Raji (cell line): Measurements from ENCODE around the gene PLCH2.

Source experiments
- POLR2A ChIP-seq: IDR thresholded peaks from 2 replicates; pipeline ENCODE4 v1.6.1; 2011; ENCODE audit warnings: low read depth, low read length, control low read depth; ENCODE audit not compliant: insufficient read depth

Gene PLCH2

DNA sequence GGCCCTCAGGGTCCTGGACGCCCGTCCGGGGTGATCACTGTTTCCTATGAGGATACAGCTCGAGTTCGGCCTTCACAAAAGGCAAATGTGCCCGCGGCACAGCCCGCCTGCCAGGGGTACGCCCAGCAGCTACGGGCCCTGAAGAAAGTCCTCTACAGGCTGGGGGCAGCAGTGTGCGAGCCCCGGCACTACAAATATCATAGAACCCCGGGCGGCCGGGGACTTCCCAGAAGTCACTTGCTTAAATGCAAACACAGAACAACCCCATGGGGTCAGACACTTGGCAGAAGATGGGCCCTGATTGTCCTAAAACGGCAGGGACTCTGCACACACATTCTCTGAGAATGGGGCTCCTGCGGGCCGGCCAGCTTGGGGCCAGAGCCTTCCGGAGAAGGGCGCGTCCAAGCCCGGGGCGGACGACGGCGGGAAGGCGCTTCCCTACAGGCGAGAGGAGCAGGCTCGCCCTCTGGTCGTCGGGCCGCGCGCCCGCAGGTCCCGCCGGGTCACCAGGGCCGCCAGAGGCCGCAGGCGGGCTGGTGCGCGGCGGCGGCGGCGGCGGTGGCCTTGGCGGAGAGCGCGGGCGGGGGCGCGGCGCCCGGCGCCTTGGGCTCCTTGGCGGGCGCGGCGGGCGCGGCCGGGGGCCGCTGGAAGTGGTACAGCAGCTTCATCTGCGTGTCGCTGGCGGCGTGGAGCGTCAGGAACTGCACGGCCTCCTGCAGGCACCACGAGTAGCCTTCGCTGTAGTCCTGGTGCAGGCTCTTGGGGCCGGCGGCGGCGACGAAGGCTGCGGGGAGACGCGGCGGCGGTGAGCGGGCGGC is 53.1 kb downstream of the PLCH2 start:
- TF ChIP-seq POLR2A, result no peak

- no peak for TF ChIP-seq POLR2A
These were observed 53.9 kb downstream of the PLCH2 start, which contains the start of gene HES5 for GRCh38 chr1:2529784-2530512. TSS of gene HES5 (minus strand) at chr1:2530263. CDS start at chr1:2530164, 99 bp downstream.

- TF ChIP-seq POLR2A, result no peak
These were observed 54.6 kb downstream of the PLCH2 start for GRCh38 chr1:2530513-2531361.

DNA sequence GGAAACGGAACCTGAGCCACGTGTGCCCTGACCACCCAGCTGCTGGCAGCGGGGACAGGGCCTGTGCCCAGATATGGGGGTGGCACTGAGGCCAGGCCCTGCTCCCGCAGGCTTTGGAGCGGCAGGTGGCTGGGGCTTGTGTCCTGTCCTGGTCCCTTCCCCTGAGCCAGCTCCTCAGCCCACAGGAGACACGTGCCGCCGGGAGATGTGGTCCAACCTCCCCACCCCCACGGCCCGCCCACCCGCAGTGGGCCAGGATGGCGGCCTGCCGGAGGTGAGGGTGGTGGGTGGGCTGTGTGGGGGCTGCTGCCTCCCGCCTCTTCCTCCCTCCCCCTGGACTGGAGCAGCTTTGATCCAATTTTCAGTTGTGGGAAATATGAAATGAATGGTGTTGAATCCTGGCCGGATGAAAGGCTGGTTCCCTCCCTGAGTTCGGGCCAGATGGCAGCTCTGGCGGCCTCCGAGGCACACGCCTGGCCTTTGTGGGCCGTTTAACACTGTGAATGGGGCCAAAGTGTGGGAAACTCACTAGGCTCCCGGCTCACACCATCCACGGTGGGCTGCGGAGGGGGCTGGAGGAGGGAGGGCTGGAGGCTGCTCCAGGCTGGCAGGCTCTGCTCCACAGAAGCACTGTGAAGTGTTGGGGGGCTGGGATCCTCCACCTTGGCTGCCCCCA is 56.5 kb downstream of the PLCH2 start:
- TF ChIP-seq POLR2A, result no peak

DNA sequence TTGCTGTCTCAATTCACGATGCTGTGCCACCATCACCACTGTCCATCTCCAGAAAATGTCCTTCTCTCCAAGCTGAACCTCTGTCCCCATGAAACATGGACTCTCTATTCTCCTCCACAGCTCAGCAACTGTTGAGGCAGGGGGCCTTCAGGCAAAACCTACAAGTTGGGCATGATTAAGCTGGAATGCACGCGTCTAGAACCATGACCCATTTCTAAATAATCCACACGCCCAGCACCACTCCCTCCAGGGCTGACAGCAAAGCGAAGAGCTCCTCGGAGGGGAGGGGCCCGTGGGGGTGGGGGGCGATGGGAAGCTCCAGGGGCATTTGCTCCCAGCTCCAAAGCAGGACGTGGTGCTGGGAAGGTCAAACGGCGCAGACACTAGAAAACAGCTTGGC is 57.3 kb downstream of the PLCH2 start:
- TF ChIP-seq POLR2A, result no peak

GRCh38 chr1:2534315-2534686 is 58.2 kb downstream of the PLCH2 start:
- TF ChIP-seq POLR2A, result no peak

- TF ChIP-seq POLR2A, result no peak
These were observed 58.8 kb downstream of the PLCH2 start for GRCh38 chr1:2534687-2535441.

- TF ChIP-seq POLR2A, result no peak
These were observed 59.4 kb downstream of the PLCH2 start for GRCh38 chr1:2535455-2535854.

DNA sequence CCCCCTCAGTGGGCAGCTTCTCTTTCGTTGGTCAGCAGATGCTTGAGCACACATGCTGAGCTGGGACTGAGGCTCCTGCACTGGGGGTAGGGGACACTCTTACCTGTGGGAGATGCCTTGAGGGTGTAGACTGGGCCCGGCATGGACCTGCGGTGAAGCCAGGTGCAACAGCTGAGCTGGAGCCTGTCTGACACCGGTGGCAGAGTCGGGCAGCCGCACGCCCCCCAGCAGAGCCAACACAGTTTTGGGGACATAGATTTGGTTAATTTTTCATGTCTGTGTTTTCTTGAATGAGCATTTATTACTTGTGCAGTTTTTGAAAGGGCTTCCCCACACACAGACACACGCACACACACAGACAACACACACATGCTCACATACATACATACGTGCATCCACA is 59.9 kb downstream of the PLCH2 start:
- no peak for TF ChIP-seq POLR2A

DNA sequence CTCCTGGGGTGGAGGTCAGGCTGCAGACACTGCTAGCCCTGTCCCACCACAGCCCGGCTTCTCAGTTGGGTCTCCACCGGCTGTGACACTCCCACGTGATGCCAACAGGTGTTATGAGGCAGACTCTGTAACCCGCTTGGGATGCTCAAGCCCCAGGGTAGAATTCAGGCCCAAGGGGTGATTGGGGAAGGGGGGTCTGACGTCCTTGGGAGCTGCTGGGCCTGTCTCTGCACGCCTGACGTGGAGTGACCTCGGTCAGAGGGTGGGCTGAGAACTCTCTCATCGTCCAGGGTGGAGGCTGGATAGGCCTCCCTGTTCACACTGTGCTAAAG is 61.7 kb downstream of the PLCH2 start:
- TF ChIP-seq POLR2A, result no peak

DNA sequence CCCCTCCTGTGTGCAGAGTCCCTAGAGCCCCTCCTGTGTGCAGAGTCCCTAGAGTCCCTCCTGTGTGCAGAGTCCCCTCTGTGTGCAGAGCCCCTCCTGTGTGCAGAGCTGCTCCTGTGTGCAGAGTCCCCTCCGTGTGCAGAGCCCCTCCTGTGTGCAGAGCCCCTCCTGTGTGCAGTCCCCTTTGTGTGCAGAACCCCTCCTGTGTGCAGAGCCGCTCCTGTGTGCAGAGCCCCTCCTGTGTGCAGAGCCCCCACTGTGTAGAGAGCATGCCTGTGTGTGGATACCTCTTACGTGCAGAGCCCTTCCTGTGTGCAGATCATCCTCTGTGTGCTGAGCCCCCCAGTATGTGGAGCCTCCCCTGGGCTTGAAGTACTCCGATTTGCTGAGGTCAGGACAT is 62.3 kb downstream of the PLCH2 start:
- no peak for TF ChIP-seq POLR2A

- TF ChIP-seq POLR2A, result no peak
These were observed 62.8 kb downstream of the PLCH2 start for GRCh38 chr1:2538872-2539271.

GRCh38 chr1:2539312-2539907 is 63.3 kb downstream of the PLCH2 start:
- TF ChIP-seq POLR2A, result no peak
